Neural progenitor cell (in vitro differentiated cells): Measurements from ENCODE around the gene PPIE.

ENCODE experiments used
- EZH2 ChIP-seq: fragments of 200-600 bp; sonication (generic); IDR thresholded peaks from 2 replicates; pipeline ENCODE4 v1.6.1; 2017; ENCODE audit warnings: antibody characterized with exemption, mild to moderate bottlenecking, moderate library complexity
- TF ChIP-seq, protein P1 (sequence below): fragments of 200-600 bp; sonication (generic); IDR thresholded peaks from 2 replicates; pipeline ENCODE4 v1.5.1; 2017; ENCODE audit warnings: antibody characterized with exemption, mild to moderate bottlenecking

DNA sequence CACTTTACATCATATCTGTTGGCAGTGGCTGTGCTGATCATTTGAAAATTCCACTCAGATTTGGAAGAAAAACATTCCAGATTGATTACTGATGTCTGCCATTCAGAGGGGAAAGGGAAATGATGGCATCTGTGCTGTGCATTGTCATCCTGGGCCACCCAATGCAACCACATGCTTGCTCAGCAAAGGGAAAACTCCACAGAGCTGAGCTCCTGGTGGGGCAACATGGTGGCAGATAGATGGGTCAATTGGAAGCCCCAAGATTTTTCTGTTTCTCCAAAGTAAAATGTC, 20.7 kb downstream of the PPIE start:
- TF ChIP-seq, protein P1, sequence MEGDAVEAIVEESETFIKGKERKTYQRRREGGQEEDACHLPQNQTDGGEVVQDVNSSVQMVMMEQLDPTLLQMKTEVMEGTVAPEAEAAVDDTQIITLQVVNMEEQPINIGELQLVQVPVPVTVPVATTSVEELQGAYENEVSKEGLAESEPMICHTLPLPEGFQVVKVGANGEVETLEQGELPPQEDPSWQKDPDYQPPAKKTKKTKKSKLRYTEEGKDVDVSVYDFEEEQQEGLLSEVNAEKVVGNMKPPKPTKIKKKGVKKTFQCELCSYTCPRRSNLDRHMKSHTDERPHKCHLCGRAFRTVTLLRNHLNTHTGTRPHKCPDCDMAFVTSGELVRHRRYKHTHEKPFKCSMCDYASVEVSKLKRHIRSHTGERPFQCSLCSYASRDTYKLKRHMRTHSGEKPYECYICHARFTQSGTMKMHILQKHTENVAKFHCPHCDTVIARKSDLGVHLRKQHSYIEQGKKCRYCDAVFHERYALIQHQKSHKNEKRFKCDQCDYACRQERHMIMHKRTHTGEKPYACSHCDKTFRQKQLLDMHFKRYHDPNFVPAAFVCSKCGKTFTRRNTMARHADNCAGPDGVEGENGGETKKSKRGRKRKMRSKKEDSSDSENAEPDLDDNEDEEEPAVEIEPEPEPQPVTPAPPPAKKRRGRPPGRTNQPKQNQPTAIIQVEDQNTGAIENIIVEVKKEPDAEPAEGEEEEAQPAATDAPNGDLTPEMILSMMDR = no peak
- no peak for TF ChIP-seq EZH2
